Hippocampal formation (tissue), 2 donors: ENCODE data around the gene CWC15.
"Not testable (repeated sequence)": the region's sequence is repeated elsewhere in the genome, so short reads cannot be mapped to it uniquely, and the experiment has no call there.

ENCODE experiments used
- DNase-seq, 2 donors: peaks; one replicate each; lab custom pipeline; 2025; lab: John Stamatoyannopoulos, UW

Gene CWC15

DNA sequence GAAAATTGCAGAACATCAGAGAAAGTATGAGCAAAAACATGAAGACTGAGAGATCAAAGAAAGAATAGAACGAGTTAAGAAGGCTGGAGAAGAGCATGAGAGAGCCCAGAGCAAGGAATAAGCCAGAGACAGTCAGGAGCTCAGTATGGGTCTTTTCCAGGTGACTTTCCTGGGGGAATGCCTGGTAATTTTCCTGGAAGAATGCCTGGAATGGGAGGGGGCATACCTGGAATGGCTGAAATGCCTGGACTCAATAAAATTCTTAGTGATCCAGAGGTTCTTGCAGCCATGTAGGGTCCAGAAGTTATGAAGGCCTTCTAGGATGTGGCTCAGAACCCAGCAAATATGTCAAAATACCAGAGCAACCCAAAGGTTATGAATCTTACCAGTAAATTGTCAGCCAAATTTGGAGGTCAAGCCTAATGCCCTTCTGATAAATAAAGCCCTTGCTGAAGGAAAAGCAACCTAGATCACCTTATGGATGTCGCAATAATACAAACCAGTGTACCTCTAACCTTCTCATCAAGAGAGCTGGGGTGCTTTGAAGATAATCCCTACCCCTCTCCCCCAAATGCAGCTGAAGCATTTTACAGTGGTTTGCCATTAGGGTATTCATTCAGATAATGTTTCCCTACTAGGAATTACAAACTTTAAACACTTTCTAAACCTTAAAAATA is 59.5 kb downstream of the CWC15 start:
- not testable (repeated sequence) for DNase-seq

DNA sequence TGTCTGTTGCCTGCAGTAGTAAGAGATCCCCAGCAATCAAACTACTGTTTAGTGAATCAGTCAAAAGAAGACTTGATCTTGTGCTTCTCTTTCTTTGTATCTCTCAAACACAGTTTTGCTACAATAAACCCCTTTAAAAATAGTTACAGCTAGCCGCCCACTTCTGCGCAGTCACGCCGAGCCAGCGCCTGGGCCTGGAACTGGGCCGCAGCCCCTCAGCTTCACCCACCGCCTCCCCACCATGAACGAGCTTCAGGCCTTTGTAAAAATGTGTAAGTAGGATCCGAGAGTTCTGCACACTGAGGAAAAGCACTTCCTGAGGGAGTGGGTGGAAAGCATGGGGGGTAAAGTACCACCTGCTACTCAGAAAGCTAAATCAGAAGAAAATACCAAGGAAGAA is 60.5 kb downstream of the CWC15 start:
- DNase-seq: no peak
